ENCODE data around the gene CHST11.
"Not testable (repeated sequence)": the region's sequence is repeated elsewhere in the genome, so short reads cannot be mapped to it uniquely, and the experiment has no call there.

CHST11 gene

GRCh38 chr12:104802208-104802607, 345.5 kb downstream of the CHST11 start:
- Histone ChIP-seq H3K27me3 (ENCODE audit: low read depth, low read length) (no peaks in the 10 kb centered on the region), H3K36me3 (ENCODE audit: control insufficient read depth in 1 of 2, insufficient read depth in 2 of 2, low read length in 2 of 2) (no peaks in the 10 kb centered on the region), H3K27ac (ENCODE audit: low read length) (no peak overlapping the region), H3K9me3 (ENCODE audit: control insufficient read depth in 1 of 2, low read length in 2 of 2) (no peaks in the 10 kb centered on the region), H3K4me1 (ENCODE audit: control insufficient read depth in 1 of 2, insufficient read depth in 2 of 2, low read length in 2 of 2) (no peaks in the 10 kb centered on the region), H3K4me3 (ENCODE audit: low read depth in 1 of 2, low read length in 2 of 2) (no peak overlapping the region)

- H3K36me3 ChIP-seq (ENCODE audit: control insufficient read depth in 1 of 2, insufficient read depth in 2 of 2, low read length in 2 of 2) = no peaks in the 10 kb centered on the region
- no peak overlapping the region for H3K27ac ChIP-seq (ENCODE audit: low read length)
- H3K4me3 ChIP-seq (ENCODE audit: low read depth in 1 of 2, low read length in 2 of 2) = no peak overlapping the region
- no peaks in the 10 kb centered on the region for H3K9me3 ChIP-seq (ENCODE audit: control insufficient read depth in 1 of 2, low read length in 2 of 2)
- H3K27me3 ChIP-seq (ENCODE audit: low read depth, low read length) = no peaks in the 10 kb centered on the region
- H3K4me1 ChIP-seq (ENCODE audit: control insufficient read depth in 1 of 2, insufficient read depth in 2 of 2, low read length in 2 of 2) = no peaks in the 10 kb centered on the region
These were observed 348.4 kb downstream of the CHST11 start for GRCh38 chr12:104805186-104805585.

- not testable (repeated sequence) for H3K9me3 ChIP-seq (ENCODE audit: control insufficient read depth in 1 of 2, low read length in 2 of 2); H3K36me3 ChIP-seq (ENCODE audit: control insufficient read depth in 1 of 2, insufficient read depth in 2 of 2, low read length in 2 of 2)
These were observed 349.4 kb downstream of the CHST11 start for GRCh38 chr12:104806194-104806593.

DNA sequence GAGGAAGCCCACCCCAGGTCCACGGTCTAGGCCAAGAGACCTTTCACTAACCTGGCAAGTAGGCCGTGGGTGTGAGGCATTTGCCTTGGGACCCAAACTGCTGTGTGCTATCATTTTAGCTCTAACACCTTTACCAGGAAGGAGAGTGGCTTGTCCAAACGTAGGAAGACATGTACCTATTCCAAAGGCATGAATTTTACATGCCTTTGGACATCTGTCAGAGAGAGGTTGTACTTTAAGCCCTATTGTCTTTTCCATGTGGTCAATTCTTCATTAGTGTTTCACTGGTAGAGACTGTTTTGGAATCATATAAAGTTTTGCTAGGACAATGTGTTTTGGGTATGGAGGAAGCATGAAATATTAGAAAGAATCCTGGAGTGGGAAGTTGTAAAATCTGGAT, 352.5 kb downstream of the CHST11 start:
- no peak overlapping the region for H3K4me3 ChIP-seq (ENCODE audit: low read depth in 1 of 2, low read length in 2 of 2)
- H3K27ac ChIP-seq (ENCODE audit: low read length) = no peak overlapping the region
- no peaks in the 10 kb centered on the region for H3K27me3 ChIP-seq (ENCODE audit: low read depth, low read length)
- no peaks in the 10 kb centered on the region for H3K4me1 ChIP-seq (ENCODE audit: control insufficient read depth in 1 of 2, insufficient read depth in 2 of 2, low read length in 2 of 2)
- no peaks in the 10 kb centered on the region for H3K36me3 ChIP-seq (ENCODE audit: control insufficient read depth in 1 of 2, insufficient read depth in 2 of 2, low read length in 2 of 2)
- no peaks in the 10 kb centered on the region for H3K9me3 ChIP-seq (ENCODE audit: control insufficient read depth in 1 of 2, low read length in 2 of 2)

More at GRCh38 chr12:104806194-104806593, 349.4 kb downstream of the CHST11 start:
- H3K4me3 ChIP-seq (ENCODE audit: low read depth in 1 of 2, low read length in 2 of 2); H3K27ac ChIP-seq (ENCODE audit: low read length); H3K27me3 ChIP-seq (ENCODE audit: low read depth, low read length); H3K4me1 ChIP-seq (ENCODE audit: control insufficient read depth in 1 of 2, insufficient read depth in 2 of 2, low read length in 2 of 2): not testable (repeated sequence)

DNA sequence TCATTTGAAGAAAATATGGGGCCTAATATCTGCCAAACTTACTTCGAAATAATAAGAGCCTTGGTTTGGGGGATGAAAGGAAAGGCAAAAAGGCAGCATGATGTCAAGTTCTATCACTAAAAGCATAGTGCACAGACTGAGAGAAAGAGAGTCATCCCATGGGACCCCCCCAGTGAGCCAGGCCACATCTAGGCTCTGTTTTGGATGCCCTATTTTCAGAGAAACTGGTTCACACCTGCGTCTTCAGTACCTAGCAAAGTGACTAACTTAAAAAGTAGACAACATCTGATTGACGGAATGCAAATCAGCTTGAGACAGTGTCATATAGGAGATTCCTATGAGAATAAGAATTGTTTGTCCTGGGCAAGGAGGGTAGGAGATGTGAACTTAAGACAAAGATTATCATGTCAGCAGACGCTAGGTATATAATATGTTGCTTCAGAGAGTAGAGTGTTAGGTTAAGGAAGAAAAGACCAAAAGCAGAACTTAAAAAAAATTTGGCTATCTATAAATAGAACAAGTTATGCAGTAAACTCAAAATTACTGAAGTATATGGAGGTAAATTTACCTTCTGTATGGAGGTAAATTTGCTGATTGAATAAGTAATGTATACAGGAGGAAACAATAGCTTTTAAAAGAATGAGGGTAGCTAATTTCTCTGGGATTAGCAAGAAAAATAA, 353.1 kb downstream of the CHST11 start:
- Histone ChIP-seq H3K4me3 (ENCODE audit: low read depth in 1 of 2, low read length in 2 of 2) (no peak overlapping the region), H3K9me3 (ENCODE audit: control insufficient read depth in 1 of 2, low read length in 2 of 2) (no peaks in the 10 kb centered on the region), H3K27ac (ENCODE audit: low read length) (no peak overlapping the region), H3K36me3 (ENCODE audit: control insufficient read depth in 1 of 2, insufficient read depth in 2 of 2, low read length in 2 of 2) (no peaks in the 10 kb centered on the region), H3K27me3 (ENCODE audit: low read depth, low read length) (no peaks in the 10 kb centered on the region), H3K4me1 (ENCODE audit: control insufficient read depth in 1 of 2, insufficient read depth in 2 of 2, low read length in 2 of 2) (no peaks in the 10 kb centered on the region)
